SU-DHL-6 (cell line): ENCODE data around the gene AKAP11.

Source experiments
- EZH2phosphoT487 ChIP-seq: fragments of 200-600 bp; sonication (generic), shearing (Covaris generic); conservative IDR thresholded peaks from 2 replicates; pipeline ENCODE4 v1.6.1; 2018; ENCODE audit warnings: mild to moderate bottlenecking, antibody characterized with exemption, low read length, moderate library complexity, mixed read lengths
- TF ChIP-seq, protein P1 (sequence below): fragments of 200-600 bp; sonication (generic); IDR thresholded peaks from one replicate; pipeline ENCODE4 v1.5.1; 2017; ENCODE audit warnings: antibody characterized with exemption, mild to moderate bottlenecking, low read length, moderate library complexity; ENCODE audit not compliant: insufficient read depth, poor library complexity, severe bottlenecking

DNA sequence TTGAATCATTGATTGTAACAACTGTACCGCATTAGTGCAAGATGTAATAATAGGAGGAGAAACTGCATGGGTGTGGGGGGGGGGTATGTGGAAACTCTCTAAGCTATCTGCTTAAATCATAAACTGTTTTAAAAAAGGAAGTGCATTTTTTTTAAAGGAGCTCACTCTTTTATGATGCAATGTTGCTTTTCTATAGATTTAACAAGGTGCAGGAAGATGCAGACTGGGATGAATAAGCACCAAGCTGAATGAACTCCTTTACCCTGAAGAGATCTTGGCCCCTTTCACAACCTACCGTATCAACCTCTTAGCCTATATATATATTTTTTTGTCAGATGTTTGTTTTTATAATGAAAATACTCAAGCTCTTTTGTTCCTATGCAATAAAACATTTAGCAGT lies 95.9 kb downstream of the AKAP11 start:
- TF ChIP-seq, protein P1, sequence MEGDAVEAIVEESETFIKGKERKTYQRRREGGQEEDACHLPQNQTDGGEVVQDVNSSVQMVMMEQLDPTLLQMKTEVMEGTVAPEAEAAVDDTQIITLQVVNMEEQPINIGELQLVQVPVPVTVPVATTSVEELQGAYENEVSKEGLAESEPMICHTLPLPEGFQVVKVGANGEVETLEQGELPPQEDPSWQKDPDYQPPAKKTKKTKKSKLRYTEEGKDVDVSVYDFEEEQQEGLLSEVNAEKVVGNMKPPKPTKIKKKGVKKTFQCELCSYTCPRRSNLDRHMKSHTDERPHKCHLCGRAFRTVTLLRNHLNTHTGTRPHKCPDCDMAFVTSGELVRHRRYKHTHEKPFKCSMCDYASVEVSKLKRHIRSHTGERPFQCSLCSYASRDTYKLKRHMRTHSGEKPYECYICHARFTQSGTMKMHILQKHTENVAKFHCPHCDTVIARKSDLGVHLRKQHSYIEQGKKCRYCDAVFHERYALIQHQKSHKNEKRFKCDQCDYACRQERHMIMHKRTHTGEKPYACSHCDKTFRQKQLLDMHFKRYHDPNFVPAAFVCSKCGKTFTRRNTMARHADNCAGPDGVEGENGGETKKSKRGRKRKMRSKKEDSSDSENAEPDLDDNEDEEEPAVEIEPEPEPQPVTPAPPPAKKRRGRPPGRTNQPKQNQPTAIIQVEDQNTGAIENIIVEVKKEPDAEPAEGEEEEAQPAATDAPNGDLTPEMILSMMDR, result no peak
- no peak for TF ChIP-seq EZH2phosphoT487
